Peyer's patch (tissue), 4 donors: ENCODE results near the gene MPP1. TPM values are rescaled to one million over a fixed set of nuclear protein-coding genes. Genes with fewer than 3 reads are reported as not detected.

Experiments used
- DNase-seq, 3 donors: peaks; one replicate each; pipeline ENCODE4 v3.0.0-alpha.2; 2017 to 2019
- H3K27ac ChIP-seq, 4 donors: fragments of 200-600 bp; sonication (generic); one replicate each; pipeline ENCODE4 v1.5.1; 2016 to 2019
- H3K27me3 ChIP-seq, 2 donors: fragments of 200-600 bp; sonication (generic); one replicate each; pipeline ENCODE4 v1.5.1; 2019
- H3K36me3 ChIP-seq, 3 donors: fragments of 200-600 bp; sonication (generic); one replicate each; pipeline ENCODE4 v1.5.1; 2016 to 2019
- H3K4me1 ChIP-seq, 4 donors: fragments of 200-600 bp; sonication (generic); one replicate each; pipeline ENCODE4 v1.5.1; 2016 to 2019
- H3K4me3 ChIP-seq, 4 donors: fragments of 200-600 bp; sonication (generic); 1 replicate in 3 of 4; 2 replicates in 1 of 4; pipeline ENCODE4 v1.5.1; 2016 to 2019; ENCODE audit warnings: mild to moderate bottlenecking in 1 of 4
- H3K9me3 ChIP-seq, 4 donors: fragments of 200-600 bp; sonication (generic); one replicate each; pipeline ENCODE4 v1.5.1; 2016 to 2019; ENCODE audit warnings: mild to moderate bottlenecking in 1 of 4
- CTCF ChIP-seq, 6 experiments: fragments of 450-650 bp in 4 of 6; fragments of 200-600 bp in 2 of 6; sonication (generic) in 1 of 6; IDR thresholded peaks; one replicate each; pipeline ENCODE4 v1.5.1; 2017 to 2019; ENCODE audit warnings: antibody characterized with exemption in 6 of 6, mild to moderate bottlenecking in 3 of 6, moderate library complexity in 1 of 6
- POLR2A ChIP-seq, 2 donors: fragments of 450-650 bp; IDR thresholded peaks; one replicate each; pipeline ENCODE4 v1.5.1; 2017; ENCODE audit warnings: antibody characterized with exemption in 2 of 2, mild to moderate bottlenecking in 2 of 2, moderate library complexity in 2 of 2
- total RNA-seq, 4 donors: library from RNA; depleted of rRNA; stranded (reverse); fragments of >200 nt; gene quantifications; one replicate each; pipeline ENCODE4 v1.1.0, GENCODE V29; 2016

Gene MPP1
- total RNA-seq, 4 donors from 2014 or later = 33.0 to 88.8 (median 65.4) TPM

- no peak for TF ChIP-seq CTCF (IDR thresholded peaks at IDR 0.05)
- TF ChIP-seq POLR2A (IDR thresholded peaks at IDR 0.05) = no peak
- H3K36me3 ChIP-seq = no peaks in the 10 kb centered on the region
- H3K27ac ChIP-seq = no peak overlapping the region
- no peaks in the 10 kb centered on the region for H3K27me3 ChIP-seq
- DNase-seq = no peak
- no peaks in the 10 kb centered on the region for H3K9me3 ChIP-seq
- no peak overlapping the region for H3K4me3 ChIP-seq
- no peaks in the 10 kb centered on the region for H3K4me1 ChIP-seq
These were observed 10.1 kb upstream of the MPP1 start for GRCh38 chrX:154815274-154815818.

GRCh38 chrX:154813801-154814200 lies 8.5 kb upstream of the MPP1 start:
- no peak for TF ChIP-seq CTCF (IDR thresholded peaks at IDR 0.05)
- TF ChIP-seq POLR2A (IDR thresholded peaks at IDR 0.05) = no peak
- Histone ChIP-seq H3K27ac (no peak overlapping the region), H3K4me1 (no peaks in the 10 kb centered on the region), H3K27me3 (no peaks in the 10 kb centered on the region), H3K4me3 (no peak overlapping the region), H3K36me3 (no peaks in the 10 kb centered on the region), H3K9me3 (no peaks in the 10 kb centered on the region)
- no peak for DNase-seq

GRCh38 chrX:154812341-154813101 lies 7.2 kb upstream of the MPP1 start:
- TF ChIP-seq POLR2A (IDR thresholded peaks at IDR 0.05) (no peak), CTCF (IDR thresholded peaks at IDR 0.05) (no peak)
- no peak for DNase-seq
- H3K4me3 ChIP-seq = no peak overlapping the region
- H3K9me3 ChIP-seq = no peaks in the 10 kb centered on the region
- no peak overlapping the region for H3K27ac ChIP-seq
- no peaks in the 10 kb centered on the region for H3K4me1 ChIP-seq
- no peaks in the 10 kb centered on the region for H3K27me3 ChIP-seq
- H3K36me3 ChIP-seq = no peaks in the 10 kb centered on the region

GRCh38 chrX:154809939-154810665 lies 4.8 kb upstream of the MPP1 start:
- no peak for DNase-seq
- TF ChIP-seq CTCF (IDR thresholded peaks at IDR 0.05) = no peak
- no peak for TF ChIP-seq POLR2A (IDR thresholded peaks at IDR 0.05)
- no peak overlapping the region for H3K4me3 ChIP-seq
- no peaks in the 10 kb centered on the region for H3K36me3 ChIP-seq
- no peaks in the 10 kb centered on the region for H3K4me1 ChIP-seq
- no peaks in the 10 kb centered on the region for H3K9me3 ChIP-seq
- no peaks in the 10 kb centered on the region for H3K27me3 ChIP-seq
- no peak overlapping the region for H3K27ac ChIP-seq

GRCh38 chrX:154806837-154807501 lies 1.7 kb upstream of the MPP1 start:
- no peaks in the 10 kb centered on the region for H3K36me3 ChIP-seq
- H3K4me3 ChIP-seq = no peak overlapping the region
- no peaks in the 10 kb centered on the region for H3K27me3 ChIP-seq
- DNase-seq = no peak
- TF ChIP-seq POLR2A (IDR thresholded peaks at IDR 0.05) = no peak
- TF ChIP-seq CTCF (IDR thresholded peaks at IDR 0.05) = no peak
- H3K4me1 ChIP-seq = no peaks in the 10 kb centered on the region
- no peaks in the 10 kb centered on the region for H3K9me3 ChIP-seq
- H3K27ac ChIP-seq = no peak overlapping the region
